RCC 7860 (cell line): ENCODE data around the gene LAIR1.
"Not testable (repeated sequence)": the region's sequence is repeated elsewhere in the genome, so short reads cannot be mapped to it uniquely, and the experiment has no call there.

Source experiments
- DNase-seq: peaks from one replicate; pipeline ENCODE4 v3.0.0-alpha.2; 2015; ENCODE audit warnings: low spot score
- FAIRE-seq: peaks from 2 replicates; lab custom pipeline; 2012; peaks lifted over from hg19 to GRCh38; lab: Jason Lieb, UNC

The LAIR1 gene

DNA sequence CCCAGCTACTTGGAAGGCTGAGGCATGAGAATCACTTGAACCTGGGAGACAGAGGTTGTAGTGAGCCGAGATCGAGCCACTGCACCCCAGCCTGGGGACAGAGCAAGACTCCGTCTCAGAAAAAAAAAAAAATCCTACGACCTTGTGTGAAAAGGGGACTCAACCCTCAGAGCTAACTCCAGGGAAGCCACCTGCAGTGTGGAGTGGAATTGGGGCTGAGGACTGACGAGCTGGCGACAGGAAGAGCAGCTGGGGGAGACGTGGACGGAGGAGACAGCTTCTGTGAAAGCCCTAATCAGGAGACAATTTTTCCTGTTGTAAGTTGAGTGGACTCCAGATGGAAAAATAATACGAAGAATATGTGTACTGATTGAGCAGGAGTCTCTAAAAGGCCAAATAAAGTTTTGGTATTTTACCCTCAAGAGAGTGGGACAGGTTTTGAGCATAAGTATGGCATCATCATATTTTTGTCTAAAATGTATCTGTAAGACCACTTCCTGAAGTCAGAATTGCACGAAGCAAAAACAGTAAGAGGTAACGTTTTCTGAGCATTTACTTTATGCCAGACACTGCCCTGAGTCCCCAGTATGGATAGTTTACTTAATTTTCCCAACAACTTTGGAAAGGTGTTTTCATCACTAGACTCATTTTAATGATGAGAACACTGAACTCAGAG lies 12.0 kb upstream of the LAIR1 start:
- no peak for FAIRE-seq

DNA sequence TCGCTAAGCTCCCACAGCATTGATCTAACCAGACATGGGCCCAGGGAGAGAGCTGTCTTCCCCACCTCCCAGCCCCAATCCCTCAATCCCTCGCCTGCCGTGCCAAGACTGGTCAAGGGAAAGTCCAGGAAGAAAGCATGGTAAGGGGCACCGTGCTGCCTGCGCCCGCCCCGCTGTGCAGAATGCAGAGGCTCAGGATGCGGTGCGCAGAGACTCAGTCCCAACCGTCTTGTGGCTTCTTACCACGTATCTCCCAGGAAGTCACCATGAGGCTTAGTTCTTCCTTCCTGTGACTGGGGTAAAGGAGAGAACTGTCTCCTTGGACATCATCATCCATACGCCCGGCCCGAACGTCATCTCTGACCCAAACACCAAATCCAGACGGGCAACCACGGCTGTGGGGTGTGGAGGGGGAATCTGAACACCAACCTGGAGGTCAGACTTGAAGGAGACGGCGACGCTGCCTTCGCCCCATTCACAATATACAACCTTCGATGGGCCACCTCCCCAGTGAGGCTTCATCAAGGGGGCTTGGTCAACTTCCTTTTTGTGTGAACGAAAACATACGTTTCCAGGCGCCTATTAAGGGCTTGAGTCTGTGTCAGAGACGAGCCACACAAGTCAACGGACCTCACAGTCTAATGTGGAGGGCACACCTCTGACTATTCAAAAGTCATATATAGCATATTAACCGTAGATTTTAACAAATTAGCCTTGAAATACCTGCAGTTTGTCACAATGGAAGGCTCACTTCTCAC lies 10.6 kb upstream of the LAIR1 start:
- FAIRE-seq, DNase-seq: not testable (repeated sequence)

More for the DNA sequence above, 12.0 kb upstream of the LAIR1 start:
- no peak for DNase-seq

DNA sequence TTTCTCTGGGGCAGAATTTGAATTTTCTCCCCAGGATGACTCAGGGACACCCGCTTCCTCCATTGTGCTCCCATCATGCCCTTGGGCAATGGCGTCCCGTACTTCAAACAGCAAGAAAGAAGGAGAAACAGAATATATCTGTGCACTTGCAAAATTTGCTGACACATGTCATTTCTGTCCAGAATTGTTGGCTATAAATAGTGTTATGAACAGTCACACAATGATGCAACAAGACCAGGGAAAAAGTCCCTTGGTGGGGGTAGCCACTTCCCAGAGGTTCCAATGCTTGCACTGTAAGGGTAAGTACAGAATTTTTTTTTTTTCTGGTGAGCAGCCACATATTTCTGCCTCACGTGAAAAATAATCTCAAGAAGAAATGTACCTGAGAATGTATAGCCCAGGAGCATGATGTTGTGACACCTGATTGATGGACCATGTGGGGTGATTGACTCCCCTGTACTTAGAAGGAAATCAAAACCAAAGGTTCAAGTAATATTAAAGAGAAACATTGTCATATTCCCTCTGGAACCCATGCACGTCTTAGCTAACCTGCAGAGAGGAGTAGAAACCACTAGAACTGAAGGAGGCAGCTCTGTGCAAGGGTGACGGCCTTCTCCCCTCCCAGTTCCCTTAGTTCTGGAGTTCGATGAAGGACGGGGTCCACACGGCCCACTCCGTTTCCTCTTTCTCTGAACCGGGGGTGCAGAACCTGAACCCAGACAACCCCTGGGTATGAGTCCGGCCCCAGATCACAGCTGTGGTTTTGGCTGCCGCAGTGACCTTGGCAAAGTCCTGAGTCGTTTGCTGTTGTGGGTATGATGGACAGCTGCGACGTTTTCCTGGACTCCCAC lies 9.3 kb upstream of the LAIR1 start:
- FAIRE-seq (no peak), DNase-seq (no peak)

DNA sequence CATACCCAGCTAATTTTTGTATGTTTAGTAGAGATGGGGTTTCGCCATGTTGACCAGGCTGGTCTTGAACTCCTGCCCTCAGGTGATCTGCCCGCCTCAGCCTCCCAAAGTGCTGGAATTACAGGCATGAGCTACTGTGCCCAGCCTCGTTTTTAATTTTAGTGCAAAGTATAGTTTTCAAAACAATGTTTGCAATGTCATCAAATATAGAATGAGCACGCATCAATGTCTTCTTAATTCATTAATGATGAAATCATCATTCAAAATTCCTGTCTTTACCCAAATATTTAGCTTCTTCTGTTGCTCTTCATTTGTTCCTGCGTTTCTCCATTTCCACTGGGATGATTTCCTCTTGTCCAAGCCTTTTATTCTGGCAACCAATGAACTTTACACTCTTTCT lies 6.7 kb upstream of the LAIR1 start:
- DNase-seq, FAIRE-seq: not testable (repeated sequence)

DNA sequence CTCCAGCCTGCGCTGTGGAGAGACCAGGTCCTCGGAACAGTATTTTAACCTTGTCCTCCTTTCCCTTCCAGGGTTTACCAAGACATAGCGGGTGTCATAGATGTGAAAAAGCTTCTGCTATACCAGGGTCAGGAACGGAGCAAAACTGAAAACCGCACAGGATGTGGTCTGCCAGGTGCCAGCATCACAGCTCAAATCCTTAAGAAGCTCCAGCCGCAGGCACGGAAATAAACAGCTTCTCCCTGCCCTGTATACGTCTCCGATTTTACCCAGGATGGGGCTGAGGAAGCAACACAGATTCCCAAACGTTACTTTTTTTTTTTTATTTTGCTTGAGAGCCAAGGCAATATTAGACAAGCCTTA lies 5.7 kb upstream of the LAIR1 start:
- not testable (repeated sequence) for FAIRE-seq, DNase-seq

DNA sequence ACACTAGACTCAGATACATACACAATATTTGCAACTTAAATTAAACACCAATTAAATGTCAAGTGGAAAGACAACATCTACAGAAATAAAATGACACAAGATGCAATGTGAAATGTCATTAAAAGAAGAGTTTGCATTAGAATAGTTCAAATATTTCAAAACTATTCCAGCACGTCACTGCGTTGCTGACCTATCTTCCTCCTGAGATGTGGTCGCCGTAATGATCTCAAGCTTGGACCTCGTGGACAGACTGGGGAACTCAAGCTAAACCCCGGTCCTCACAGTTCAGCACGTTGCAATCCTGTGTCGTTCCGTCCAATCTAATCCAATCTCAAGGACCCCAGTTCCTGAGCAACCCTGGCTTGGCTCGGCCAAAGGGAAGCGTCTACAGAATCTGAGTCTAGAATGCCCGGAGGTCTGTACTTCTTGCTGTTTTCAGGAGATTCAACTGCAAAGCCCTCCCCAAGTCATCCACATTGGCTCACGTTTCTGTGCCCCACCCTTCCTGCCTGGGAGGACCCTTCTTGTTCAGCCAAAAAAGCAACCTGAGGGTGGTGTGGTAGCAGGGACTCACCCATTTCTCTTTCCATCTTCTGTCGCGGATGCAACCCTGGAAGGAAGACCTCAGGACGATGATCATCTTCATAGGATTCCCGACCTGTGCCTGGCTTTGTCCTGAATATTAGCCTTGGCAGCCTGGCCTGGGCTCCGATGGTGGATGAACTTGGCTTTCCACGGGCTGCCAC lies 5.1 kb upstream of the LAIR1 start:
- not testable (repeated sequence) for FAIRE-seq, DNase-seq

DNA sequence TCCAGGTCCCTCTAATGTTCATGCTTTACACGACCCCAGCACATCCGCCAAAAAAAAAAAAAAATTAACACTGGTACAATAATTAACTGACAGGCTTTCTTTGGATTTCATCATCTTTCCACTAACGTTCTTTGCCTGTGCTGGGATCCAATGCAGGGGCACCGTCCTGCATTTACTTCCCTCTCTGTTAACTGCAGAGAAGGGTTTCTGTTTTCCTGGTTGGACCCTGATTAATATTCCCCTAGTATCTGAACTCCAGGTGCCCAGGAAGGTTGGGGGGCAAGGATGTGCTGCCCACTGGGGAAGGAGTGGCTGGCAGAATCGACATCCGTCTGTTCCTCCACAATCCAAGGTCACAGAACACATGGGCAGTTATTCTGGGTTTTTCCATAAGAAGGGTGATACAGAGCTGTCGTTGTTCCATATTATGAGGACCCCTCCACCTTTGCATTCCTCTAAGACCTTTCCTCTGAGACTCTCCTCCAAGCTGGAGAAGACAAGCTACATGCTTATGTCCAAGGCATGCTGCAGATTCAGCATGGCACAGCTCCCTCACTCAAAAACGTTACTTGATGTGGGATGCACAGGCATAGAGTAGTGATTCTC lies 4.5 kb upstream of the LAIR1 start:
- no peak for DNase-seq
- FAIRE-seq = no peak

DNA sequence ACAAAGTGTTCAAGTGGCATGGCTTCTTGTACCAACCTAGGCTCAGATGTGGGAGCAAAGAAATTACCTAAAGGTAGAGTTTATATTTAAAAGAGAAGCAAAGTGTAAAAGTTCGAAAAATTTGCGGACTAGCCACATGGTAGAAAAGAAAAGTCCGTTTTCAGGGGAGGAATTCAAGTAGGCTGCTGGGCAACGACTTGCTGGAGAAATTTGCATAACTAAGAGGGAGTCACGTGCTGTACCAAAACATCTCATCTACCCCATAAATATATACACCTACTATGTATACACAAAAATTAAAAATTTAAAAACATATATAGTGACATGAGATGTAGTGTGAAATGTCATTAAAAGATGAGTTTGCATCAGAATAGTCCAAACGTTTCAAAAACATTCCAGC lies 2.1 kb upstream of the LAIR1 start:
- DNase-seq = no peak
- FAIRE-seq = no peak

DNA sequence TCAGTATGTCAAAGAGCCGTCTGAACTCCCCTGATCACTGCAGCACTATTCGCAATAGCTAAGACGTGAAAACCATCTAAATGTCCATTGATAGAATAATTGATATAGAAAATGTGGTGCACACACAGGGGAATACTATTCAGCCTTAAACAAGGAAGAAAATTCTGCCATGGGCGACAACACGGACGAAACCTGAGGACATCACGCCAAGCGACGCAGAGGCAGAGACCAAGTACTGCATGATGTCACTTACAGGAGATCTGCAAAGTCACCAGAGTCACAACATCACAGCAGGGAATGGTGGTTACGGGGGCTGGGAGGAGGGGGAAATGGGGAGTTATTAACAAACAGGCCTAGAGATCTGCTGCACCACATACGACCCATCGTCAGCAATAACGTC lies 1.1 kb upstream of the LAIR1 start:
- DNase-seq, FAIRE-seq: not testable (repeated sequence)

DNA sequence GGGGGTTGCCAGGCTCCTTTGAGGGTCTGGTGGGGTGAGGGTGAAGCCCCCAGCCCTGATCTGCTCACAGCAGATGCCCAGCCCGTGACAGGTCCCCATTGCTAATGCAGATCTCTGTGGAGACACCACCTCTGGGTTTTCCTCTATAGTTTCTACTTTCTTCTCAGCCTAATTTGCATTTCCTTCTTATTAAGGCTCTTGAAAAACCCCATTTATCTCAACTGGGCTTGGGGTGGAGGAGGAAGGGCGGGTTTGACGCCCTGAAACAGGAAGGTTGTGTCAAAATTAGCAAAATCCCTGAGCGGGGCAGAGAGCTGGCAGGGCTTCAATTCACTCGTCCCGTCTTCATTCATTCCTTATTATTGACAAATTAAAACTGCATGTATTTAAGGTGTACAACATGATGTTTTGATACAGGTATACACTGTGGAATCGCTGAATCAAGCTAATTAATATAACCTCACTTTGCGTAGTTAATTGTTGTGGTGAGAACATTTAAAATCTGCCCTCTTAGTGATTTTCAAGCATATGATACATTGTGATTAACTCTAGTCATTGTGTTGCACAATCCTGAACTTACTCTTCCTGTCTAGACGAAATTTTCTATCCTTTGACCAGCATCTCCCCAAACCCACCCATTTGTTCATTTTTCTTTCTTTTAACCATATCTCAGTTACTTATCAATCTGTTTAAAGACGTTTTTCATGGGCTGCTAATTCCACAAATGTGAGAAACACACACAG lies 2.9 kb downstream of the LAIR1 start:
- not testable (repeated sequence) for DNase-seq, FAIRE-seq

DNA sequence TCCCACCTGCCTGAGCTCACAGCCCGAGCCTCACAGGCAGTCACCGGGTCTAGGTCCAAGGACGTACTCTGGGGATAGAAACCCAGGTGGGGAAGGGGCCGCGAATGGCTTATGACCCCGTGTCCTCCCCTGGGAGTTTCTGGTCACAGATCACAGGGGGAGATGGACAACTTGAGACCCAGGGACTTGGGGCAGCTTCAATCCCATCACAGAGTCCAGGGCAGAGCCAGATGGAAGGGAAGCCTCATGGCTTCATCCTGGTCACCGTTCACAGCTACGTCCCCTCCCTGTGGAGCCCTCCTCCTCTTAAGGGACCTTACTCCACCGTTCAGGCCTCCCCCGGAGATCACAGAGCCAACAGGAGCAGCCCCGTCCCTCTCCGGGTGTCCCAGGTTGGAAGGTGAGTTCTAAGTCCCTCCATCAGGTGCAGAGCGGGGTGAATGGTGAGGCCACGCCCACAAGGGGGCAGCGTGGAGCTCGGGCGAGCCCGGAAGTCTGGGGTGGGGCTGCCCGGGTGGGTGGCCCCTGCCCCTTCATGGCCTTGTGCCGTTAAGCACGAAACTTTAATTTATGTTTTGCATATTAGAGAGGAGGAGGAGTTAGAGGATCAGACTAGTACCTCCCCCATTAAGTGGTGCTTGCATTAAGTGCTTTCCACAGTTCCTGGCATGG lies 5.4 kb downstream of the LAIR1 start:
- not testable (repeated sequence) for DNase-seq, FAIRE-seq

DNA sequence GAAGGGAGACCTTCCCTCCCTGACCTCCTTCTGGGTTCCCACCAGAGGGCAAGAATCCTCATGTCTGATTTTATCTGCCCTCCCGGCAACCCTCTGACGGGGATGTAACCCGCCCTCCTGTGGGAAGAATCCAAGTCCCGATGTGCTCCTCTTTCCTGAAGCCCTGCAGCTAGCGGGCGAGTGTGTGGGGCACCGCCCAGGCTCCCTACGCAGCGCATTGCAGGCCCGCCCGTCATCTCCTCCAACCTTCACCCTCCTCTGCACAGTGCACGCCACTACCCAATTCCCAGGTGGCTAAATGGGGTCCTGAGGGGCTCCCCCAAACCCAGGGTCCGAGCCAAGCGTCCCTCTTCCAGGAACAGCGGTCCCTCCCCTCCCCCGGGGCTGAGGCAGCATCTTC lies 7.3 kb downstream of the LAIR1 start:
- FAIRE-seq = no peak
- DNase-seq = no peak

DNA sequence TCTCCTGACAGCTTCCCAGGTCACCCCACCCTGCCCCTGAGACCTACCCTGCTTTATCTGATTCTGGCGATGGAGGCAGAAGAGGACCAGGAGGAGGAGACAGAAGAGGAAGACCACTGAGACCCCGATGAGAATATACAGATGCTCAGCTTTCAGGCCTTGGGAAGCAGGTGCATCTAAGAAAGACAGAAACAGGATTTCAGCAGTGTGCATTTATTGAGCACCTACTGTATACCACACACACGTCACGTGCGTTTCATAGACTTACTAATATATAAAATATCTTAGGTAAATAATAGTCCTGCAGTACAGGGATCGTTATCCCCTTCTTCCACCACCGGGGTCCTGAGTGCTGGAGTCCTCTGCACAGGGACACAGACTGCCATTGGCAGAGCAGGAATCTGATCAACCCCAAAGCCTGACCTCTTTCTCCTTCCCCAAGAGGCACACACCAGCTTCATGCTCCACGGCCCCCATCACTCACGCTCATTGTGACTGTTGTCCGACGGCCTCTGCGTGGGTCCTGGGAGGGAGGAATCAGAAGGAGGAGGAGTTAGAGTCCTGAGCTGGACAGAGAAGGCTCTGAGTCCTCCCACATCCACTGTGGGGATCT lies 8.2 kb downstream of the LAIR1 start:
- no peak for DNase-seq
- FAIRE-seq = no peak

DNA sequence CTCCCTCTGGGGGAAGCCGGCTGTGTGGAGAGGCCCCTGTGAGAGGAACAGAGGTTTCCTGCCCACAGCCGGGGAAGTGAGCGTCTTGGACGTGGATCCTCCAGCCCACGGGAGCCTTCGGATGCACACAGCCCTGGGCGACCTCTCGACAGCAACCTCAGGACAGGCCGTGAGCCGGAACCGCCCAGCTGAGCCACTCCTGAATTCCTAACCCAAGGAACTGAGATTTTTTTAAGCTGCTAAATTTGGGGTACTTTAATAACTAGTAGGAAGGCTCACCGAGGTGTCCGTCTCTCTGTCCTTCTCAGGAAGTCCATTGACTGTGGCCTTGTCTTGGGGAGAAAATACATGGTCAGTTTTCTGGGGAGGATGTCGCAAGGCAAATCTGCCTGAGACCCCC lies 9.1 kb downstream of the LAIR1 start:
- FAIRE-seq (no peak), DNase-seq (no peak)

DNA sequence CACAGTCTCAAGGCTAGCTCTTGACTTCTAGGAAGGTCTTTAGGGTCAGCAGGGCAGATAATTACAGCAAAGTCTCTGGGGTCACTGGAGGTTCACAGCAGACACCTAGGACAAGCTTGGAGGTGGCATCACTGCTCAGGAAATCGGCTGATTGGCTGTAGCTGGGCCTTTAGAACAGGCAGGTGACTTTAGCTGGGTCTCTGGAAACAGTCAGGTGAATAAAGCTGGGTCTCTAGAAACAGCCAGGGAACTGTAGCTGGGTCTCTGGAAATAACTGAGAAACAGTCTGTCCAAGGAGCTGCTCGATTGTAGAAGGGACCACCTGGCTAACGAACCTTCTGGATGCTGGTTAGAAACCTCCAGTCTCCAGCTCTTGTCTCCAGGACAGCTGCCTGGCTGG lies 10.0 kb downstream of the LAIR1 start:
- DNase-seq = no peak
- FAIRE-seq = no peak

DNA sequence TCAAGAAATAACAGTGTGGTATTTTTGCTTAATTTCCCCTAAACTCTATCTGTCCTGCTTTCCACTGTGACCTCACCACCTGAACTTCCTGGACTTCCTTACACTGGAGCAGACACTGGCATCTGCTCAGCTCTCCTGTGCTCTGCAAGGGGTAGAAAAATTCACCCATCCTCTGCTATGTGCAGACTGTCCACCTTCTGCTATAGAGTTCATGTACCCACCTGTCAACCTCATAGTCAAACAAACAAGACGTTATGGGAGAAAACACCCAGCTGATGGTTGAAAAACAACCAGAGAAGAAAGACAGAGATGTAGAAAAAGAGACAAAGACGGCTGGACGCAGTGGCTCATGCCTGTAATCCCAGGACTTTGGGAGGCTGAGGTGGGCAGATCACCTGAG lies 12.2 kb downstream of the LAIR1 start:
- DNase-seq (no peak), FAIRE-seq (no peak)

DNA sequence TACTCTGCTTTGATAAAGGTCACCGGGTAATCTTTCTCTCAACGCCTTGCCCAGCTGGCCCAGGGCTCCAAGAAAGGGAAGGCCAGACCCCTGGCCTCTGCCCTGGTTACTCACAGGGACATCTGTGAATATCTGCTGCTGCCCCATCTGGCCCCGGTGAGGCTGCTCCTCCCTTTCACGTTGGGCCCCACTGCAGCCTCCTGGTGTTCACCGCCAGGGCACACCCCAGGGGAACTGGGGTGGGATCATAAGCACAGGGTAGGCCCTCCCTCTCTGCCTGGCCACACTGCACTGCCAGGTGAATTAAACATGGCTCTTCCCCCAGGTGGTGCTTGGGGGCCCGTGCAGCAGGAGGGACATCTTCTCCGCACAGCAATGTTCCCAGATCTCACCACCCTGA lies 12.7 kb downstream of the LAIR1 start:
- DNase-seq (no peak), FAIRE-seq (no peak)

DNA sequence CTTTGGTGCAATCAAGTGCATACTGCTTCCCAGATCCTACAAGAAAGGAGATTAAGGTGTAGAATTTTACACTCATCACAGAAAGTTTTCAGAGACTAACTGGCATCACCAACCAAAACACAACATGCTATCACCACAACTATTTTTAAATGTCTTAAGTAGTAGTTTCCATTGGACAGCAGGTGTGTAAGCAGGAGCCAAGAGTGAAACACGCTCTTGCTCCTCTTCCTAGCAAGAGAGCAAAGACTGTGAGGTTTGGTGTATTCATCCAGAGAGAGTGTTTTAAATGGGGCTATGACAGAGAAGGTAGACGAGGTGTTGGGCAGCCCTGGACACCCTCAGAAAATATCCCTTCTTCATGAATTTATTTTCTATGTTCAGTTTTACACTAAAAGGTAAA lies 13.3 kb downstream of the LAIR1 start:
- FAIRE-seq = no peak
- DNase-seq = no peak

DNA sequence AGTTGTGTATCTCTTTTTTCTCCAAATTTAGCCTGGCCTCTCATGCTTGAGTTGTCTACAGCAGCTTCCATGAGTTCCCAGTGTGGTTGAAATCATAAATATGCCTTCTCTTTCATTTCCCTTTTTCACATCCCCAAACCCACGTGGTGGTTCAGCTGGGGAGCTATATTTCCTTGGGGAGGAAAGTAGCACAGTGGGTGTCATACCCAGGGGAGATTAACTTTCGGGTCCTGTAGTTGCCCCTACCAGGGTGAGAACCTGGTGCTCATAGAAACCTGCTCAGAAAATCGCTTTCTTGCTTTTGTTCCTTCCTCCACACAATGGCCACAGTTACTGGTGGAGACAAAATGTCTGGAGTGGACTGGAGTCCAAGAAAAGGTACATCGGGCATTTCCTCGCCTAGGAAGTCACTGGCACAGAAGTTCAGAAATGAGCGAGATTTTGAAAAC lies 18.8 kb downstream of the LAIR1 start:
- FAIRE-seq = no peak
- DNase-seq = no peak
